HG02678 (cell line): ENCODE results near the gene UVSSA.

Experiments used
- ATAC-seq: cut with Tn5 transposase; IDR thresholded peaks from one replicate; pipeline ENCODE4 v1.9.1; 2021; ENCODE audit warnings: mild to moderate bottlenecking, moderate library complexity; ENCODE audit not compliant: unreplicated experiment

Gene UVSSA

GRCh38 chr4:1373892-1374705, 27.1 kb downstream of the UVSSA start:
- no peak for ATAC-seq

- no peak for ATAC-seq
These were observed 27.7 kb downstream of the UVSSA start for GRCh38 chr4:1374706-1375045.

- no peak for ATAC-seq
These were observed 28.2 kb downstream of the UVSSA start for GRCh38 chr4:1375051-1375721.

GRCh38 chr4:1375761-1376322, 28.8 kb downstream of the UVSSA start:
- ATAC-seq, result no peak

GRCh38 chr4:1376391-1376840, 29.4 kb downstream of the UVSSA start:
- no peak for ATAC-seq

- no peak for ATAC-seq
These were observed 30.0 kb downstream of the UVSSA start for GRCh38 chr4:1376841-1377605.

- ATAC-seq, result no peak
These were observed 30.7 kb downstream of the UVSSA start for GRCh38 chr4:1377606-1378261.

- no peak for ATAC-seq
These were observed 31.7 kb downstream of the UVSSA start for GRCh38 chr4:1378559-1379231.

GRCh38 chr4:1379351-1379781, 32.4 kb downstream of the UVSSA start:
- ATAC-seq, result no peak

GRCh38 chr4:1379801-1380331, 32.9 kb downstream of the UVSSA start:
- ATAC-seq, result no peak

- no peak for ATAC-seq
These were observed 33.6 kb downstream of the UVSSA start for GRCh38 chr4:1380368-1381151.

GRCh38 chr4:1381181-1381621, 34.2 kb downstream of the UVSSA start:
- no peak for ATAC-seq

- no peak for ATAC-seq
These were observed 35.0 kb downstream of the UVSSA start for GRCh38 chr4:1381944-1382541.

- ATAC-seq, result no peak
These were observed 36.0 kb downstream of the UVSSA start for GRCh38 chr4:1382776-1383727.

GRCh38 chr4:1383728-1384591, 37.0 kb downstream of the UVSSA start:
- ATAC-seq, result no peak

GRCh38 chr4:1384675-1385372, 37.8 kb downstream of the UVSSA start:
- no peak for ATAC-seq
